Esophagus squamous epithelium (tissue), 4 donors: ENCODE measurements around the gene NLGN1.

ENCODE experiments used
- POLR2A ChIP-seq, 4 donors: fragments of 450-650 bp; IDR thresholded peaks; one replicate each; pipeline ENCODE4 v1.6.1; 2017; ENCODE audit warnings: antibody characterized with exemption in 4 of 4, mild to moderate bottlenecking in 4 of 4, moderate library complexity in 3 of 4
- TF ChIP-seq, protein P1 (sequence below), 6 experiments: fragments of 450-650 bp in 4 of 6; fragments of 200-600 bp in 2 of 6; sonication (generic) in 2 of 6; IDR thresholded peaks; one replicate each; pipeline ENCODE4 v1.5.1; 2016 to 2019; ENCODE audit warnings: antibody characterized with exemption in 6 of 6, mild to moderate bottlenecking in 4 of 6, moderate library complexity in 4 of 6

GRCh38 chr3:173584838-173585831 is 187.6 kb downstream of the NLGN1 start:
- no peak for TF ChIP-seq POLR2A (IDR thresholded peaks at IDR 0.05)
- TF ChIP-seq, protein P1, sequence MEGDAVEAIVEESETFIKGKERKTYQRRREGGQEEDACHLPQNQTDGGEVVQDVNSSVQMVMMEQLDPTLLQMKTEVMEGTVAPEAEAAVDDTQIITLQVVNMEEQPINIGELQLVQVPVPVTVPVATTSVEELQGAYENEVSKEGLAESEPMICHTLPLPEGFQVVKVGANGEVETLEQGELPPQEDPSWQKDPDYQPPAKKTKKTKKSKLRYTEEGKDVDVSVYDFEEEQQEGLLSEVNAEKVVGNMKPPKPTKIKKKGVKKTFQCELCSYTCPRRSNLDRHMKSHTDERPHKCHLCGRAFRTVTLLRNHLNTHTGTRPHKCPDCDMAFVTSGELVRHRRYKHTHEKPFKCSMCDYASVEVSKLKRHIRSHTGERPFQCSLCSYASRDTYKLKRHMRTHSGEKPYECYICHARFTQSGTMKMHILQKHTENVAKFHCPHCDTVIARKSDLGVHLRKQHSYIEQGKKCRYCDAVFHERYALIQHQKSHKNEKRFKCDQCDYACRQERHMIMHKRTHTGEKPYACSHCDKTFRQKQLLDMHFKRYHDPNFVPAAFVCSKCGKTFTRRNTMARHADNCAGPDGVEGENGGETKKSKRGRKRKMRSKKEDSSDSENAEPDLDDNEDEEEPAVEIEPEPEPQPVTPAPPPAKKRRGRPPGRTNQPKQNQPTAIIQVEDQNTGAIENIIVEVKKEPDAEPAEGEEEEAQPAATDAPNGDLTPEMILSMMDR (IDR thresholded peaks at IDR 0.05) = no peak
